Pancreas (tissue), 10 donors: ENCODE measurements around the gene KLHL9. TPM values are rescaled to one million over a fixed set of nuclear protein-coding genes. Genes with fewer than 3 reads are reported as not detected.

Experiments
- ATAC-seq, 4 donors: fragments of 200-7000 bp; cut with Tn5 transposase; one replicate each; pipeline versions ENCODE4 v1.8.0 to v1.9.1; 2020; ENCODE audit warnings: mild to moderate bottlenecking in 4 of 4, moderate library complexity in 4 of 4
- DNase-seq, 6 donors: peaks; one replicate each; pipeline ENCODE4 v3.0.0-alpha.2; 2020
- FAIRE-seq: peaks from 2 replicates; lab custom pipeline; 2012; peaks lifted over from hg19 to GRCh38; lab: Jason Lieb, UNC
- H3K27ac ChIP-seq, 4 donors: fragments of 200-600 bp; sonication (generic); 1 replicate in 3 of 4; 2 replicates in 1 of 4; pipeline versions ENCODE4 v1.5.0 to v1.8.0; 2020
- H3K27me3 ChIP-seq, 4 donors: fragments of 200-600 bp; one replicate each; pipeline ENCODE4 v1.8.0; 2021
- H3K36me3 ChIP-seq, 3 donors: fragments of 200-600 bp; sonication (generic) in 1 of 3; one replicate each; pipeline versions ENCODE4 v1.5.0 to v1.8.0; 2020 to 2021
- H3K4me1 ChIP-seq, 3 donors: fragments of 200-600 bp; one replicate each; pipeline ENCODE4 v1.8.0; 2021
- H3K4me3 ChIP-seq, 4 donors: fragments of 200-600 bp; sonication (generic) in 2 of 4; one replicate each; pipeline versions ENCODE4 v1.5.0 to v1.8.0; 2020 to 2021
- H3K9me3 ChIP-seq, 4 donors: fragments of 200-600 bp; one replicate each; pipeline ENCODE4 v1.8.0; 2021
- WGBS, 2 donors: extraction: QIAGEN DNeasy Blood & Tissue Kit; methylation state at CpG; one replicate each; pipeline ENCODE4 v1.1.7; 2013; 5-methylcytosine and 5-hydroxymethylcytosine counted together
- intact Hi-C, 3 donors: fragments of 100-400 bp; cut with DNase I; formaldehyde crosslinking; loops; one replicate each; pipeline versions ENCODE4 v1.11.1 to v1.14.2; 2022
- polyA plus RNA-seq, 2 donors: library from polyadenylated mRNA; stranded (reverse); fragments of 200-250 nt; gene quantifications; one replicate each; pipeline ENCODE4 v1.2.3, GENCODE V29; 2013
- total RNA-seq, 6 donors: library from RNA; stranded (reverse); fragmentation: NEBNext Ultra II Directional in 4 of 6; extraction: Animal tissue kit (Norgen Biotek cat#: 25700) in 4 of 6; gene quantifications; one replicate each; pipeline versions ENCODE4 v1.2.1 to v1.2.4, GENCODE V29; 2021 to 2023
- TF ChIP-seq, protein P1 (sequence below), 4 donors: fragments of 200-600 bp; sonication (generic) in 3 of 4; IDR thresholded peaks; one replicate each; pipeline versions ENCODE4 v1.5.0 to v1.8.0; 2021; ENCODE audit warnings: antibody characterized with exemption in 4 of 4
- donor health status: healthy with polysubstance abuse.
- donor health status: DM: no; HTN: no; CAD: no; lungs with moderate emphysema.
- donor health status: DM: no; HTN: no; CAD: no.
- donor health status: control.
- donor health status: control.
- donor health status: Bipolar disorder and iron deficiency.
- donor health status: DM: yes; HTN: yes; CAD: no.
- donor health status: DM: no; HTN: no; CAD: no.
- donor health status: DM: no; HTN: no; CAD: no.
- donor health status: DM: yes; HTN: yes; CAD: no.

KLHL9 gene
- total and polyA plus RNA-seq, 8 donors = 3.2 to 14.8 (median 7.2) TPM

DNA sequence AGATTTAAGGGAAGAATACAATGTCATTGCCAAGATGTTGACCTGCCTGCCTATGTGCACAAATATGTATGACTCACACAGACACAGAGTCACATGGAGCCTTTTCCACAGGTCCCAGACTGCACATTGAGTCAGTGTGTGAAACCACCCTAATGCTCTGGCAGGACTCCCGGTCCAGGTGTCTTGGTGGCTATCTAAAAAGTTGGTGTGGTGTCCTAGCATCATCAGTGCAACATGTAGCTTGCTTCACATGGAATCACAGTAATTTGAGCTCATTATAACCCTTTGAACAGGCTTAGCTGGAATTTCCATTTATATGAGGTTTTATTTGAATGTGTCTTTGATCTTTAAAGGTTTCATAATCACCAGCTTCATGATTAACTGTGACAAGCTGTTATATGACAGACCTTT is 40.8 kb downstream of the KLHL9 start:
- TF ChIP-seq, protein P1, sequence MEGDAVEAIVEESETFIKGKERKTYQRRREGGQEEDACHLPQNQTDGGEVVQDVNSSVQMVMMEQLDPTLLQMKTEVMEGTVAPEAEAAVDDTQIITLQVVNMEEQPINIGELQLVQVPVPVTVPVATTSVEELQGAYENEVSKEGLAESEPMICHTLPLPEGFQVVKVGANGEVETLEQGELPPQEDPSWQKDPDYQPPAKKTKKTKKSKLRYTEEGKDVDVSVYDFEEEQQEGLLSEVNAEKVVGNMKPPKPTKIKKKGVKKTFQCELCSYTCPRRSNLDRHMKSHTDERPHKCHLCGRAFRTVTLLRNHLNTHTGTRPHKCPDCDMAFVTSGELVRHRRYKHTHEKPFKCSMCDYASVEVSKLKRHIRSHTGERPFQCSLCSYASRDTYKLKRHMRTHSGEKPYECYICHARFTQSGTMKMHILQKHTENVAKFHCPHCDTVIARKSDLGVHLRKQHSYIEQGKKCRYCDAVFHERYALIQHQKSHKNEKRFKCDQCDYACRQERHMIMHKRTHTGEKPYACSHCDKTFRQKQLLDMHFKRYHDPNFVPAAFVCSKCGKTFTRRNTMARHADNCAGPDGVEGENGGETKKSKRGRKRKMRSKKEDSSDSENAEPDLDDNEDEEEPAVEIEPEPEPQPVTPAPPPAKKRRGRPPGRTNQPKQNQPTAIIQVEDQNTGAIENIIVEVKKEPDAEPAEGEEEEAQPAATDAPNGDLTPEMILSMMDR (IDR thresholded peaks at IDR 0.05) = no peak
- Histone ChIP-seq H3K9me3 (no peaks in the 10 kb centered on the region), H3K36me3 (no peaks in the 10 kb centered on the region), H3K27ac (no peak overlapping the region), H3K4me1 (no peaks in the 10 kb centered on the region), H3K4me3 (no peak overlapping the region), H3K27me3 (peaks cover 0 to 5% (median 0%) of the 10 kb centered on the region in 4 donors)
- DNase-seq (peak in 3 of 6 donors; percentile 27 to 52 (median 43)), FAIRE-seq (no peak), ATAC-seq (peak; percentile 53 to 98 (median 76))
- intact Hi-C loops = no loop called here
- 54% methylated on average over 1 of the region's 1 CpG for WGBS, 2 donors

DNA sequence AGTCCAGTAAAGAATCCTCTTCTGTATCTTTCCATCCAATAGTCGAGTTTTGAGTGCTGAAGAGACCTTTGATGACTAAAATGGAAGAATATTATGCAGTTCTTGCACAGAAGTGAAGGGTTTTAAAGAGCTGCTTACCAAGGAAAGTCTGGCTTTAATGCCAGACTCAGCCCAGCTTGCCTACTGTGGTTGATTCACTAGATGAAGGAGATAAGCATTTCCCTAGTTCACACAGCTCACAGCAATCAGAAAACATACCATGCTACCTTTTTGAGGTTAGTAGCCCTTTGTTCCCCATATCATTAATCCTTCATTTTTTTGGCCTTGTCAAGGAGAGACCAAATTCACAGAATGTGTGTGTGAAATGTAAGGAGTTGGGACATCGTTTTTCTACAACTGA is 45.4 kb downstream of the KLHL9 start:
- intact Hi-C loops = no loop called here
- no peaks in the 10 kb centered on the region for H3K4me1 ChIP-seq
- no peak overlapping the region for H3K27ac ChIP-seq
- H3K9me3 ChIP-seq = no peaks in the 10 kb centered on the region
- H3K4me3 ChIP-seq = no peak overlapping the region
- DNase-seq (no peak), ATAC-seq (no peak), FAIRE-seq (no peak)
- no peaks in the 10 kb centered on the region for H3K36me3 ChIP-seq
- WGBS, 2 donors = 21 to 29% methylated on average over 2 of the region's 2 CpGs
- TF ChIP-seq, protein P1 (IDR thresholded peaks at IDR 0.05) = no peak
- peaks cover 0 to 5% (median 0%) of the 10 kb centered on the region in 4 donors for H3K27me3 ChIP-seq

DNA sequence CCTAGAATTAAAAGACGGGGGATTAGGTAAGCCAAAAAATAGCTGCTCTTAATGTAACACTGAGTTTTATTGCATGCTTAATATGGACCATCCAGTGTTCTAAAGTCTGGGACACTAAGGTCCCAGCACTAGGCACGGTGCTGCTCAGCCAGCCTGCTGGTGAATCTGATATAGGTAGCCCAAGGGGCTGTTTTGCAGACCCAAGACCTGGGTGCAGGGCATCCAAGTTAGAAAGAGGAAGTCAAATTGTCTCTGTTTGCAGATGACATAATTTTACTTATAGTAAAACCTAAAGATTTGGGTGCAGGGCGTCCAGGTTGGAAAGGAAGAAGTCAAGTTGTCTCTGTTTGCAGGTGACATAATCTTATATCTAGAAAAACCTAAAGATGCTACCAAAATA is 47.9 kb downstream of the KLHL9 start:
- no peaks in the 10 kb centered on the region for H3K36me3 ChIP-seq
- 51 to 57% methylated on average over 3 of the region's 3 CpGs for WGBS, 2 donors
- no peaks in the 10 kb centered on the region for H3K4me1 ChIP-seq
- no peaks in the 10 kb centered on the region for H3K9me3 ChIP-seq
- ATAC-seq (no peak), FAIRE-seq (no peak), DNase-seq (no peak)
- H3K27me3 ChIP-seq = peaks cover 0 to 9% (median 0%) of the 10 kb centered on the region in 4 donors
- no peak overlapping the region for H3K4me3 ChIP-seq
- no peak overlapping the region for H3K27ac ChIP-seq
- intact Hi-C loops = no loop called here
- TF ChIP-seq, protein P1 (IDR thresholded peaks at IDR 0.05) = no peak

DNA sequence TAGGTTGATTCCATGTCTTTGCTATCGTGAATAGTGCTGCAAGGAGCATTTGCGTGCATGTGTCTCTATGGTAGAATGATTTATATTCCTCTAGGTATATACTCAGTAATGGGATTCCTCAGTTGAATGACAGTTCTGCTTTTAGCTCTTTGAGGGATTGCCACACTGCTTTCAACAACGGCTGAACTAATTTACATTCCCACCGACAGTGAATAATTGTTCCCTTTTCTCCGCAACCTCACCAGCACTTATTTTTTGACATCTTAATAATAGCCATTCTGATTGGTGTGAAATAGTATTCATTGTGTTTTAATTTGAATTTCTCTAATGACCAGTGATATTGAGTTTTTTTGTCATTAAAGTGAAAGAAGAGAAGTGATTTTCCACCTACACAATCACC is 48.5 kb downstream of the KLHL9 start:
- intact Hi-C loops = no loop called here
- H3K36me3 ChIP-seq = no peaks in the 10 kb centered on the region
- DNase-seq (no peak), FAIRE-seq (no peak), ATAC-seq (no peak)
- H3K27ac ChIP-seq = no peak overlapping the region
- TF ChIP-seq, protein P1 (IDR thresholded peaks at IDR 0.05) = no peak
- no peaks in the 10 kb centered on the region for H3K4me1 ChIP-seq
- WGBS, 2 donors = 59 to 71% methylated on average over 5 of the region's 5 CpGs
- H3K9me3 ChIP-seq = no peaks in the 10 kb centered on the region
- peaks cover 0 to 5% (median 0%) of the 10 kb centered on the region in 4 donors for H3K27me3 ChIP-seq
- H3K4me3 ChIP-seq = no peak overlapping the region

DNA sequence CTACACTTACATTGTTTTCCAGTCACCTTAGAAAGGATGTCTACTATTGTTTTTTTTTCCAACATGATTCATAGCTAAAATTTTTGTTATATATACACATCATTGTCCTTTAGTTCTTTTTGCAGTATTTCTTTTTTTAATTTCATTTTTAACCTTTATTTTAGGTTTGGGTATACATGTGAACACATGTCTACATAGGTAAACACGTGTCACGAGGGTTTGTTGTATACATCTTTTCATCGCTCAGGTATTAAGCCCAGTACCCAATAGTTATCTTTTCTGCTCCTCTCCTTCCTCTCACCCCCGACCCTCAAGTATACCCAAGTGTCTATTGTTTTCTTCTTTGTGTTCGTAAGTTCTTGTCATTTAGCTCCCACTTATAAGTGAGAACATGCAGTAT is 49.1 kb downstream of the KLHL9 start:
- intact Hi-C loops = no loop called here
- 69 to 82% methylated on average over 5 of the region's 5 CpGs for WGBS, 2 donors
- Histone ChIP-seq H3K9me3 (no peaks in the 10 kb centered on the region), H3K27me3 (peaks cover 0 to 4% (median 0%) of the 10 kb centered on the region in 4 donors), H3K4me3 (no peak overlapping the region), H3K36me3 (no peaks in the 10 kb centered on the region), H3K4me1 (no peaks in the 10 kb centered on the region), H3K27ac (no peak overlapping the region)
- ATAC-seq (no peak), DNase-seq (no peak), FAIRE-seq (no peak)
- TF ChIP-seq, protein P1 (IDR thresholded peaks at IDR 0.05) = no peak
